Activated T-cell treated with anti-CD3 and anti-CD28 coated beads, Interleukin-2, amount 50 U/mL, for 48 hours (primary cell): ENCODE data around the gene CROCC.
"Not testable (repeated sequence)": the region's sequence is repeated elsewhere in the genome, so short reads cannot be mapped to it uniquely, and the experiment has no call there.

ENCODE experiments used
- DNase-seq, 2 experiments: peaks; one replicate each; pipeline ENCODE4 v3.0.0-alpha.2; 2020

The CROCC gene

GRCh38 chr1:16898298-16898697 lies 23.4 kb upstream of the CROCC start:
- DNase-seq: not testable (repeated sequence)

DNA sequence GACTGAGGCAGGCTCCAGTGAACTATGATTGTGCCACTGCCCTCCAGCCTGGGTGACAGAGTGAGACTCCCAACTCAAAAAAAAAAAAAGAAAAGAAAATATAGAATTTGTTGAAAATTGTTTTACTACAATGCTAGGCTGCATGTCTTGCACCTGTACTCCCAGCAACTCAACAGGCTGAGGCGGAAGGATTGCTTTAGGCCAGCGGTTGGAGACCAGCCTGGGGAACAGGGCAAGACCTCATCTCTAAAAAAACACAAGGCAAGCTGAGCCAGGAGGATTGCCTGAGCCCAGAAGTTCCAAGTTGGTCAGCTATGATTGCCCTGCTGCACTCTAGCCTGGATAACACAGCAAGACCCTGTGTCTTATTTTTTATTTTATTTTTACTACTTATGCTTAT lies 22.7 kb upstream of the CROCC start:
- not testable (repeated sequence) for DNase-seq

DNA sequence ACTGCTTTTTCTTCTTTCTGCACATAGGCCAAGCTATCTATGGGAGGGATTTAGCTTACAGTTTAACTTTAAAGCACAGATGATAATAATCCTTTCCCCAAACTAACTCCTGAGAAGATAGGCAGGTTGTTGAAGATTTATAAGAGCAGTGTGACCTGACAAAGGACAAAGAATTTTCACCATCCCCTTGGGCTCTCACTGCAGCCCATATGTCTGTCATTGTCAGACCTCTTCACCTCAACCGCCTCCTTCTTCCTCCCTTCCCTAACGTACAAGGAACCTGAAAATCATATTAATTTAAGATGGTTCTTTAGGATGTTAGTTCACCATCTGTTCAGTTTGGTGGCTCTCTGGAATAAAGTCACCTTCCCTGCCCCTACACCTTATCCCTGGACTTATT lies 21.0 kb upstream of the CROCC start:
- no peak for DNase-seq

DNA sequence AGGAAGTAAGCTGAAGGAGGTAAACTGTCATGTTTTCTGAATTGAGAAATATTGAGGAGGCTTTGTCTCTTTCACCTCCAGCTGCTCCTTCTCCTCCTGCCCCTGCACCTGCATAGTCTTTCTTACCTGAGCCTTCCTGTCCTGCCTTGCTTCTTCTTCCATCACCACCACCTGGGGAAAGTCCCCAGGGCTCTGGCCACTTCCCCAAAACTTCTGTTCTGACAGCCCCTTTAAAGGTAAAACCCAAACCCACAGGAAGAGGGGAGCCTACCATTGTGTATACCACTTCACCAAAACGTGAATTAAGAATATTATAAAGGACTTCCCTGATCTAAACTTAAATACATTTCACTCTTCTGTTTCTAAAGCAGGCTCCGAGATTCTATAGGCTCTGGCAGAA lies 20.4 kb upstream of the CROCC start:
- not testable (repeated sequence) for DNase-seq

- no peak for DNase-seq
Observed at GRCh38 chr1:16903054-16903453, 18.7 kb upstream of the CROCC start.

DNA sequence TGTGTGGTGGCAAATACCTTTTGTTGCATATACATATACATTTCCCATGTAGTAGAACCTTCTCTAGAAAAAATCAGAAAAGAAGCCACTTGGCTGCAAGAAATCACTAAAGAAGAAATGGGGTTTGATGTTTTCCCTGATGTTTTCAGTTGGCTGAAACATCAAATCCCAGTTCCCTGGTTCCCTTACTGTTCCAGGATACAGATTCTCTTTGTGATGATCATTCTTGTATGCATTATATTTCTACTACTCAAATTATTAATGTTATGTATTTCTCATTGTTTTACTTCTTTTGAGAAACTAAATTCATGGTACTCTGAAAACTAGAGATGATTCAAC lies 18.3 kb upstream of the CROCC start:
- DNase-seq: no peak

DNA sequence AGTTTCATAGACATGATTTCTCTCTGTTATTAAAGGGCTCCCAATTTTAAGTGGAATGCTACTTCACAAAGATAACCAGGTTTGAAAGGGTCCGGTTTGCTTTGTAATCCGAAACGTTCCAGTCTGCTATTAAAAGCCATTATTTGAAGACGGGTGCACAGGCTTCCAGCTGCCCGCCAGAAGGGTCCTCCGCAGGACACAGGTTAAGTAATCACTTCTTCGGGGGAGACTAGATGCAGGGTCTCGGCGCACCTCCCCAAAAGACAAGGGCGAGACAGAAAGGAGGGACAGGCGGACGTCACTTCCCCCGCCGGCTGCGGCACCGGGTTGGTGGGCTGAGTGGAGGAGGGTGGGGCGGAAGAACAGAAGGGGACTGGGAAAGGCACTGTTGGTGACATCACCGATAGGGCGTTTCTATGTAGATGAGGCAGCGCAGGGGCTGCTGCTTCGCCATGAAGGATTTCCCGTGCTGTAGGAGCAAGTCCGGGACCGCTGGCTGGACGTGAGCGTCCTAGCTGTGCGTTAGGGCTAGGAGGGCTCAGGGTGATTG lies 17.1 kb upstream of the CROCC start:
- DNase-seq: peak; percentile 99

GRCh38 chr1:16905110-16905867 lies 16.4 kb upstream of the CROCC start:
- DNase-seq: peak; percentile 67 to 68

- peak; percentile 37 to 48 for DNase-seq
Observed at GRCh38 chr1:16905868-16906702, 15.6 kb upstream of the CROCC start.

DNA sequence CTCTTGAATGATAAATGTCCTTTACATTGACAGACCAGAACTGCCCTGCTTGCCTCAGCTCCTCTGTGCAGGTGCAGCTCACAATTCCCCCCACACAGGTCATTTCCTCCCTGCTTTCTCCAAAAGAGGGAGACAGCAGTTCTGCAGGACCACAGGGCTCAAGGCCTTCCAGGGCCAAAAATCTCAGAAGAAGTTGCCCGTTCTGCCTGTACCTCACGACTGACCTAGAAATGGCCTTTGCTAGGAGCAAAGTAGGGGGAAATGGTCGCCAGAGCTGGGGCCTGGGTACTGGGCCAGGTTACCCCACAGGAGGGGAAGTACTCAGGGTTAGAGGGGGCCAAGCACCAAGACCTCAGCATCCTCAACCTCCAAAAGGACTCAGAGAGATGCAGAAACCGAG lies 14.9 kb upstream of the CROCC start:
- DNase-seq: peak in 1 of 2 experiments; percentile 16

GRCh38 chr1:16907870-16908758 lies 13.6 kb upstream of the CROCC start:
- no peak for DNase-seq

- DNase-seq: not testable (repeated sequence)
Observed at GRCh38 chr1:16911851-16912721, 9.6 kb upstream of the CROCC start.

DNA sequence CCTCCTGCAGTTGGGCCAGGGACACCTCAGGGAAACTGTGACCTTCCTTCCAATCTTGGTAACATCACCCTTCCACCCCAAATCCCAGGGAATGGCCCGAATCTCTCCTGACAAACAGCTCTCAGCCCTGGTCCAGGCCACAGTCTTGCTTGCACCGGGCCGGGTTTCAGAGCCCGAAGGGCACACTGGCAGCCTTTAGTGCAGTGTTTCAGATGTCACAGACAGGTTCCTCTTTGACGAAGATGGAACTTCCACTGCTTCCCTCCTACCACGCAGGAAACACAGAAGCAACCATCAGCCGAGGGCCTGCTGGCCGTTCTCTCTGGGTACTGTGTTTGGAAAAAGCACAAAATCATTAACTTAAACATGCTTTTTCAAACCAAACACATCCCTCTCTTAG lies 9.0 kb upstream of the CROCC start:
- not testable (repeated sequence) for DNase-seq

DNA sequence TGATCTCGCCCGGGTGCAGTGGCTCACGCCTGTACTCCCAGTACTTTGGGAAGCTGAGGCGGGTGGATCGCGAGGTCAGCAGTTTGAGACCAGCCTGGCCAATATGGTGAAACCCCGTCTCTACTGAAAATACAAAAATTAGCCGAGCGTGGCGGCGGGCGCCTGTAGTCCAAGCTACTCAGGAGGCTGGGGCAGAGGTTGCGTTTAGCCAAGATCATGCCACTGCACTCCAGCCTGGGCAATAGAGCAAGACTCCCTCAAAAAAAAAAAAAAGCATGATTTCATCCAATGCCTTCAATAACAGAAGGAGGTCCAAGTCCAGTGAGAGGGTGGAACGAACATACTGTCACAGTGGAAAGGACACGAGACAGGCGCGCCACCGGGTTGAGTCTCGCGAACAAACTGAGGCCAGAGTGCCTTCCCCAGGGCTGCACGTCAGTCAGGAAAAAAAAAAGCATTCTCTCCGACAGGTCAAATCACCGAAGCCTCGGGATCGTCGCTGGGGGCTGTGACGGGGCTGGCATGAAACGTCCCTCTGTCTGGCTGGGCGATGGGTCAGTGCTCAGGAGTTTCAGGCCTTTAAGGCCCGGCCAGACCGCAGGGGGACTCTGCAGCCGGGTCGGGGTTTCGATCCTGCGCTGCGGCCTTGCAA lies 8.4 kb upstream of the CROCC start:
- DNase-seq: no peak

DNA sequence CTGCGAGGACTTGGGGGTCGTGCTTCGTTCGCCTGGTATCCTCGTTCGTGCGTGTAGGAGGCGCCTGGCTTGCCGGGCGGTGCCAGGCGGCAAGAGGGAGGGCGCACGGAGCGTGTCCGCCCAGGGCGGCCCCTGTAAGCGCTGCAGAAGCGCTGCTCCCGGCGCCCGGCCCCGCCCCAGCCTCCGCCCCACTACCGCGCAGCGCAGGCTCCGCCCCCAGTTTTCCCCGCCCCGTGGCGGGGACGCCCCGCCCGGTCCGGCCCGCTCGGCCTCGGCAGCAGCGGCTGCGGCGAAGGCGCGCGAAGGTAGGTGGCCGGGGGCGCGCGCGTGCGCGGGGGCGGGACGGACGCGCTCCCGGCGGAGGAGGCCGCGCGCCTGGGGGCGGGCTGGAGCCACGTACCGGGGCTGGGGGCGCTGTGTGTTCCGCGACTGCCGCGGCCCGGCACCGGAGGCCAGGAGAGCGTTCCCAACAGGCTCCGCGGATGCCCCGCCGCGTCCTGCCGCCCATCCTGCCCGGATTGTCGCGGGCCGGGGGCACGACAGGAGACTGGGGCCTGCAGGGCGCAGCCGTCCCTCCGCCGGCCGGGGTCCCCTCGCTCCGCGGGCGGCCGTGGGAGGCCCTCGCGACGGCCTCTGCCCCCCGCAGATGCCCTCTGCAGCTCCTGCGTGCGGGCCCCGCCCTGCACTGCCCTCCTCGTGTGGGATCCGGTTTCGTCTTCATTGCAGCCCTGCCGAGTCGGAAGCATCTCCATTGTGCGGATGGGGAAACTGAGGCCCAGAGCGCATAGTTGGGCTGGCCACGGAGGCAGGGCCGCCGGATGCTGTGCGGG lies 7.7 kb upstream of the CROCC start:
- DNase-seq: peak; percentile 96 to 98

GRCh38 chr1:16914928-16915626 lies 6.7 kb upstream of the CROCC start:
- DNase-seq: not testable (repeated sequence)

GRCh38 chr1:16915627-16915973 lies 6.1 kb upstream of the CROCC start:
- DNase-seq: no peak

DNA sequence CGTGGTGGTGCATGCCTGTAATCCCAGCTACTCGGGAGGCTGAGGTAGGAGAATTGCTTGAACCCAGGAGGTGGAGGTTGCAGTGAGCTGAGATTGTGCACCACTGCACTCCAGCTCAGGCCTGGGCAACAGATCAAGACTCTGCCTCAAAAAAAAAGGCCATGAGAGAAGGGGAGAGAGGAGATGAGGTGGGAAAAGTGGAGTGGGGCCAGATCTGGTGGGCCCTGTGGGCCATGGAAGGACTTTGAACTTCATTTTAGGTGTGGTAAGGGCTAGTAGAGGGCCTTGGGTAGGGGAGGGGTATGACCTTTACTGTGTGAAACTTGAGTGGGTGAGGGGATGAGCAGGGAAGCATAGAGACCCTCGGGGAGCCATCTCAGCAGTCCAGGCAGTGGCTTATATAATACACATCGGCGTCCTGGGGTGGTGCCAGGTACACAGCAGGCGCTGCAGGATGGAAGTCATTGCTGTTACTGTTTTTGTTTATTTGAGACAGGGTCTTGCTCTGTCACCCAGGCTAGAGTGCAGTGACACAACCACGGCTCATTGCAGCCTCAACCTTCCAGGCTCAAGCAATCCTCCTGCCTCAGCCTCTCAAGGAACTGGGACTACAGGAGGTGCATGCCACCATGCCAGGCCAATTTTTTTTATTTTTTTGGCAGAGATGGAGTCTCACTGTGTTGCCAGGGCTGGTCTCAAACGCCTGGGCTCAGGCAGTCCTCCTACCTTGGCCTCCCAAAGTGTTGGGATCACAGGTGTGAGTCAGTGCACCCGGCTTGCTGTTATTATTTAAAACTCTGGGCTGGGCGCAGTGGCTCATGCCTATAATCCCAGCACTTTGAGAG lies 5.5 kb upstream of the CROCC start:
- not testable (repeated sequence) for DNase-seq

GRCh38 chr1:16918371-16918770 lies 3.4 kb upstream of the CROCC start:
- no peak for DNase-seq
